A673 (cell line): ENCODE results near the gene CTDSP2.

Experiments used
- CTCF ChIP-seq: fragments of 300-800, 200-600 bp; sonication (generic); conservative IDR thresholded peaks from 2 replicates; pipeline ENCODE4 v1.5.1; 2017; ENCODE audit warnings: low read depth, mild to moderate bottlenecking, antibody characterized with exemption, low read length, moderate library complexity, mixed read lengths
- EZH2 ChIP-seq: fragments of 200-600 bp; sonication (generic); IDR thresholded peaks from 2 replicates; pipeline ENCODE4 v1.6.1; 2017; ENCODE audit warnings: borderline replicate concordance, low read depth, mild to moderate bottlenecking, mixed read lengths, antibody characterized with exemption, low read length; ENCODE audit not compliant: poor library complexity, severe bottlenecking

DNA sequence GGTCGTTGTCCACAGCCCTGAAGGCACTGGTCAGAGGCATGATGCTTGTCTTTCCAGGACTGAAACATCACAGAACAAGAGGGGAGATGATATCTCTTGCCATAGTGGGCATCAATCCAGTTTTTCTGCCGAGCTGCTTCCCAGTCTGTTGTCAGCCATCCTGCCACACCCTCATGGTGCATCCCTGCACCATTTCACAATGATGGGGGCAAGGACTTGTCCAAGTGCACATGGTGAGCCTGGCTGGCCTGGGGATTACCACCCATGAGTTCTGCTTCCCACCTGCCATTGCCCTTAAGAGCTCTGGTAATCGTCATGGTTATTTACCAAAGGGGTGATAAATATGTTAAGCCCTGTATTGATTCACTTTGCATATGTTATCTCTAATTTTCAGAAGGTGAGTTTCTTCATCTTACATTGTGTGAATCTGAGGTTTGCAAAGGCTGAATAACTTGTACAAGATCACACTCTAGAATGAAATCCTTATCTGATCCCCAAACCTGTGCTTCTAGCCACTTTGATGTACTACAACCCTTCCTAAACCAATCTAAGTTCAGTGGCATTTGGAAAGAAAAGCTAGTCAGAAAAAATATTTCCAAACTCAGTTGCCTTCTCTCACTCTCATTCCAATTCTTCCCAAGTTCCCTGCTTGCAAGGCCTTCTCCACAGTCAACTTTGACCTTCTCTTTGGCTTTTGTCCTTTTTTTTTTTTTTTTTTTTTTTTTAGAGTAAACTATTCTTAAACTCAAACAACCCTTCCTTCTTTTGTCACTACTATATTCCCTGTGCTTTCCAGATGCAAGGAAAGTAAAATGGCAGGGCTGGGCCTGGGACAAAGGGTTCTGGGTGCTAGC, 30.3 kb downstream of the CTDSP2 start:
- TF ChIP-seq CTCF (no peak), EZH2 (no peak)
